GM12892 (cell line): ENCODE measurements around the gene MAP1B.
"Not testable (repeated sequence)": the region's sequence is repeated elsewhere in the genome, so short reads cannot be mapped to it uniquely, and the experiment has no call there.

ENCODE experiments used
- DNase-seq: peaks from one replicate; pipeline ENCODE4 v3.0.0; 2011; ENCODE audit not compliant: insufficient read length
- FAIRE-seq: peaks from 2 replicates; lab custom pipeline; 2011; peaks lifted over from hg19 to GRCh38; lab: Jason Lieb, UNC
- POLR2A ChIP-seq: IDR thresholded peaks from 2 replicates; pipeline ENCODE4 v1.6.1; 2011; ENCODE audit warnings: low read depth, low read length, control low read depth
- POLR2AphosphoS5 ChIP-seq: IDR thresholded peaks from 2 replicates; pipeline ENCODE4 v1.6.1; 2011; ENCODE audit warnings: low read depth, low read length, control low read depth
- TAF1 ChIP-seq: IDR thresholded peaks from 2 replicates; pipeline ENCODE4 v1.6.1; 2011; ENCODE audit warnings: low read depth, mild to moderate bottlenecking, control low read depth, low read length, borderline replicate concordance

The MAP1B gene

GRCh38 chr5:72076621-72077300 lies 30.5 kb upstream of the MAP1B start:
- TF ChIP-seq TAF1 (no peak), POLR2A (no peak), POLR2AphosphoS5 (no peak)
- DNase-seq (no peak), FAIRE-seq (no peak)

DNA sequence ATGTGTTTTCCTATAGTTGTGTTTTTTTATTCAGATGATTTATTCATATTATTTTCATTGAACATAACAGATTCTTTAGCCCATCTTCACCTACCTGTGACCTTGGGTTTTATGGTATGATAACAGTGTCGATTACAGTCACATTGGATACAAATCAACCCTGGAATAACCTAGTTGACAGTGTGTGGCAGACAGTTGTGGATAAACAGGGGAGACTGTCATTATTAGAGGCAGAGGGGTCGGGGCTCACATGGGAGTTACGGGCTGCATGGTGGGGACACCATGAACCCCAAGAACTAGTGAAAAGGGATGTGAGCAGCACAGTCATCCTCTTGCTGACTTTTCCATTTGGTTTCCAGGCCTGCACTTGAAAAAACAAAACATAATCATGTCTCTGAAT lies 29.9 kb upstream of the MAP1B start:
- FAIRE-seq = no peak
- DNase-seq = no peak
- TF ChIP-seq POLR2AphosphoS5 (no peak), TAF1 (no peak), POLR2A (no peak)

GRCh38 chr5:72079288-72079687 lies 28.0 kb upstream of the MAP1B start:
- TF ChIP-seq POLR2A (no peak), POLR2AphosphoS5 (no peak), TAF1 (no peak)
- DNase-seq (no peak), FAIRE-seq (no peak)

DNA sequence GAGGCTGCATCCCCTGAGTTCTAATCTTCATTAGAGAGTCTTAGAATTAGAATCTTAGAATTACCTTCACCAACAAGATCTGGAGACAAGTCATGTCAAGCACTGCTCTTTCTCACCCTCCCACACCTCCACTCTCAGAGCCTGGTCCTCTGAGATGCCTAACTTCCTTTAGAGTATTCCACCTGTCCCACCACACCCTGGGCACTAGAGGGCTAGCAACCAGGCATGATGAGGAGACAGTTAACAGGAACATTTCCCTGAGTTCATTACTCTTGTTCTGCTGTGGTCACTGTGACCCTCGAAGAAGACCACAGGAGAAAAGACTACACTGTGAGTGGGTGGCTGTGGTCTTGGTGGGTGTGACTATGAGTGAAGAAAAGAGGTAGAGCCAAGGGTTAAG lies 25.2 kb upstream of the MAP1B start:
- TF ChIP-seq TAF1 (no peak), POLR2A (no peak), POLR2AphosphoS5 (no peak)
- no peak for FAIRE-seq
- no peak for DNase-seq

- no peak for DNase-seq
- FAIRE-seq = no peak
- TF ChIP-seq POLR2AphosphoS5 (no peak), POLR2A (no peak), TAF1 (no peak)
Observed at GRCh38 chr5:72084876-72085275, 22.4 kb upstream of the MAP1B start.

GRCh38 chr5:72085319-72085718 lies 22.0 kb upstream of the MAP1B start:
- no peak for FAIRE-seq
- TF ChIP-seq POLR2A (no peak), TAF1 (no peak), POLR2AphosphoS5 (no peak)
- DNase-seq = no peak

GRCh38 chr5:72089713-72090112 lies 17.6 kb upstream of the MAP1B start:
- DNase-seq, FAIRE-seq: not testable (repeated sequence)

DNA sequence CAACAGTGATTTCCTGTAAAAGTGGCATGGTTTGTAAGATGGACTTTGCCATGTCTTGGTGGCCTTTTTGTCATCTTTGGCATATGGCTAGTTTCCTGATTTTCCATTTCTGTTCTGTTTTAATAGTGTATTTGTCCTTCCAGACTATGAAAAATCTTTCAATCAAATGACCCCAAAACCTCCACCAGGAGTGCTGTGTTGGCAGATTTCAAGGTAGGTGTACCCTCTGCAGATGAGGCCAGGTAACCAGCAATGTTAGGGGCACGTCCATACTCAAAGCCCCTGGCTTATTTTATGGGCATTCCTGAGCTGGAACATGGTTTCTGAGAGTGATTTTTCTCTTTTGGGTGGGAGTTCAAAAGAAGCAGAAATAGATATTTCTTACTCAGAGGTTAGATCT lies 15.2 kb upstream of the MAP1B start:
- no peak for DNase-seq
- FAIRE-seq = no peak
- no peak for TF ChIP-seq POLR2A
- TF ChIP-seq POLR2AphosphoS5 = no peak
- no peak for TF ChIP-seq TAF1

DNA sequence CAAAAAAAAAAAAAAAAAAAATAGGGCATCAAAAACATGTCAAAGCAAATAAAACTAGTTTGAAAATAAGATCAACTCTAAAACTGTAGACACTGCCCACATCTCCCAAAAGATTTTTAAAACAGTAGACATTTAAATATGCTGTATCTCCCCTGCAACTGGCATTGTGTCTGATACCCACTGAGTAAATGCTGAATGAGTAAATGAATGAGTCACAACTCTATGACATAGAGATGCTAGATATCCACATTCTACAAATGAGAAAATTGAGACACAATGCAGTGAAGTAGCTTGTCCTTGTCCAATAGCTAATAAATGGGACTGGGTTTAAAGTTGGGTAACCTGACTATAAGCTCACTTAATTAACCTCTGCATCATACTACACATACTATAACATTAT lies 14.1 kb upstream of the MAP1B start:
- DNase-seq = no peak
- FAIRE-seq = no peak

GRCh38 chr5:72093824-72094223 lies 13.5 kb upstream of the MAP1B start:
- TF ChIP-seq TAF1 = no peak
- TF ChIP-seq POLR2A = no peak
- TF ChIP-seq POLR2AphosphoS5 = no peak
- FAIRE-seq (no peak), DNase-seq (no peak)

More for the DNA sequence above, 14.1 kb upstream of the MAP1B start:
- TF ChIP-seq TAF1 (no peak), POLR2AphosphoS5 (no peak), POLR2A (no peak)

DNA sequence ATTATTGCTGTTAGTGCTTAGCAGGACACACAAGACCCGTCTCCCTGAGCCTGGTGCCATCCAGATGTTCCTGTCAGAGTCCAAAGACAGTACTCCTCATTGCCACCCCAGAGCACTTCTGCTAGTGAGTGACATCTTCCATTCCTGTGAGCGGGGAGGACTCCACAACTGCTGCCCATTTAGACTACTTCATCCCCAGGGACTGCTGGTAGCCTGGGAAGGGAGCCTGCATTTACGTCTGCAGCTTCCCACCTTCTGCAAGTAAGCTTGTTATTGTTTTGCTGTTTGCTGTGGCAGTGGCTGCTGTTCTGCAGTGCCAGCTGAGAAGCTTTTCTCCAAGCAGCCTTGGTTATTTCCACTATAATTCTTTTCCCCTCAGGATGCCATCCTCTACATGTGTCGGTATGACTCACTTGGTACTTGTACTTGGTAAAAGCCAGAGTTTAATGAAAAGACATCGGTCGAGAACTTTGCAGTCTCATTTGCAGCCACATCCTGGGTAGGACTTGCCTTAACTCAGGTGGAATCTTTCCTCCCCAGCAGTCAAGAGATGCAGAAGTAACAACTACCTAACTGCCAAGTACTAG lies 10.6 kb upstream of the MAP1B start:
- FAIRE-seq (no peak), DNase-seq (no peak)
- no peak for TF ChIP-seq TAF1
- no peak for TF ChIP-seq POLR2AphosphoS5
- TF ChIP-seq POLR2A = no peak

DNA sequence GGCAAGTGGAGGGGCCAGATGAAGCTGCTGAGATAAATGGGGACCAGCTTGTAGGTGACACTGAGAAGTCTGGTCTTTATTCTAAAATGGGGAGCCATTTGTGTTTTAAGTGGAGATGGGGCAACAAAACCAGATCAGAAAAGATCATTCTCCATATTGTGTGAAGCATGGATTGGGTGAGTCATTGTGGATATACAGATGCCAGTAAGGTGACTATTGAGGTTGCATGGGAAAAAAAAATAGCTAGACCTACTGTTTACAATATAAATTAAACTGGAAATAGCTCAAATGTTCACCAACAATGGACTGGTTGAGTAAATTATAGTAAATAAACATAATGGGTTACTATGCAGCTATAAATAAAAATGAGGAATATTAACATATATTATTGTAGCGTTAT lies 5.4 kb upstream of the MAP1B start:
- TF ChIP-seq POLR2AphosphoS5 (no peak), TAF1 (no peak), POLR2A (no peak)
- no peak for FAIRE-seq

More for the DNA sequence above, 5.4 kb upstream of the MAP1B start:
- DNase-seq = no peak
